ENCODE data around the gene CATSPER3.

The CATSPER3 gene

GRCh38 chr5:135038813-135039270 is 71.1 kb downstream of the CATSPER3 start:
- DNase-seq (ENCODE audit: insufficient read length, low spot score) (no peak), FAIRE-seq (no peak)

GRCh38 chr5:135039271-135040033 is 71.7 kb downstream of the CATSPER3 start:
- no peak for DNase-seq (ENCODE audit: insufficient read length, low spot score)
- no peak for FAIRE-seq

- DNase-seq (ENCODE audit: insufficient read length, low spot score) (no peak), FAIRE-seq (no peak)
These were observed 72.3 kb downstream of the CATSPER3 start for GRCh38 chr5:135040034-135040332.

- FAIRE-seq (no peak), DNase-seq (ENCODE audit: insufficient read length, low spot score) (no peak)
These were observed 72.8 kb downstream of the CATSPER3 start for GRCh38 chr5:135040333-135041144.

GRCh38 chr5:135041145-135041587 is 73.5 kb downstream of the CATSPER3 start:
- FAIRE-seq (no peak), DNase-seq (ENCODE audit: insufficient read length, low spot score) (no peak)

GRCh38 chr5:135041726-135042125 is 74.0 kb downstream of the CATSPER3 start:
- FAIRE-seq (no peak), DNase-seq (ENCODE audit: insufficient read length, low spot score) (no peak)

GRCh38 chr5:135042595-135042994 is 74.9 kb downstream of the CATSPER3 start:
- FAIRE-seq (no peak), DNase-seq (ENCODE audit: insufficient read length, low spot score) (no peak)

GRCh38 chr5:135045488-135045887 is 77.8 kb downstream of the CATSPER3 start:
- FAIRE-seq (no peak), DNase-seq (ENCODE audit: insufficient read length, low spot score) (no peak)

- FAIRE-seq (no peak), DNase-seq (ENCODE audit: insufficient read length, low spot score) (no peak)
These were observed 79.1 kb downstream of the CATSPER3 start for GRCh38 chr5:135046661-135047346.

GRCh38 chr5:135047347-135047695 is 79.6 kb downstream of the CATSPER3 start:
- FAIRE-seq (no peak), DNase-seq (ENCODE audit: insufficient read length, low spot score) (no peak)

- DNase-seq (ENCODE audit: insufficient read length, low spot score) (no peak), FAIRE-seq (no peak)
These were observed 80.6 kb downstream of the CATSPER3 start for GRCh38 chr5:135048286-135048685.

- no peak for DNase-seq (ENCODE audit: insufficient read length, low spot score)
- no peak for FAIRE-seq
These were observed 81.2 kb downstream of the CATSPER3 start for GRCh38 chr5:135048930-135049329.

- DNase-seq (ENCODE audit: insufficient read length, low spot score) (no peak), FAIRE-seq (no peak)
These were observed 82.6 kb downstream of the CATSPER3 start for GRCh38 chr5:135050244-135050767.

GRCh38 chr5:135051399-135051798 is 83.7 kb downstream of the CATSPER3 start:
- no peak for FAIRE-seq
- no peak for DNase-seq (ENCODE audit: insufficient read length, low spot score)

GRCh38 chr5:135051872-135052271 is 84.2 kb downstream of the CATSPER3 start:
- no peak for FAIRE-seq

GRCh38 chr5:135052511-135053145 is 84.9 kb downstream of the CATSPER3 start:
- DNase-seq (ENCODE audit: insufficient read length, low spot score) = no peak
- no peak for FAIRE-seq

More at GRCh38 chr5:135051872-135052271, 84.2 kb downstream of the CATSPER3 start:
- no peak for DNase-seq (ENCODE audit: insufficient read length, low spot score)

GRCh38 chr5:135053278-135053677 is 85.6 kb downstream of the CATSPER3 start:
- FAIRE-seq = peak; percentile 53
- no peak for DNase-seq (ENCODE audit: insufficient read length, low spot score)

- no peak for FAIRE-seq
- DNase-seq (ENCODE audit: insufficient read length, low spot score) = no peak
These were observed 86.3 kb downstream of the CATSPER3 start for GRCh38 chr5:135053989-135054388.

GRCh38 chr5:135054546-135054945 is 86.8 kb downstream of the CATSPER3 start:
- FAIRE-seq (no peak), DNase-seq (ENCODE audit: insufficient read length, low spot score) (no peak)

- FAIRE-seq (no peak), DNase-seq (ENCODE audit: insufficient read length, low spot score) (no peak)
These were observed 87.7 kb downstream of the CATSPER3 start for GRCh38 chr5:135055396-135055795.
